IgD-negative memory B cell (primary cell): ENCODE results near the gene OR13F1. TPM values are rescaled to one million over a fixed set of nuclear protein-coding genes. Genes with fewer than 3 reads are reported as not detected.

Experiments
- polyA plus RNA-seq: library from polyadenylated mRNA; unstranded; fragments of 300-500 nt; fragmentation: Illumina TruSeq; gene quantifications from one replicate; pipeline ENCODE4 v1.2.3, GENCODE V29; 2021

The OR13F1 gene
- polyA plus RNA-seq, 1 donor from 2014 or later: not detected

Other genes starting within 250 kb of the OR13F1 start
- not detected for gene OR13C4, start 22.9 kb downstream of the OR13F1 start, polyA plus RNA-seq
- not detected for gene OR13C3, start 32.6 kb downstream of the OR13F1 start, polyA plus RNA-seq
- gene OR13C8, start 64.9 kb downstream of the OR13F1 start, polyA plus RNA-seq: not detected
- not detected for gene OR13C5, start 95.2 kb downstream of the OR13F1 start, polyA plus RNA-seq
- gene OR13C2, start 101.4 kb downstream of the OR13F1 start, polyA plus RNA-seq: not detected
- not detected for gene OR13C9, start 113.9 kb downstream of the OR13F1 start, polyA plus RNA-seq
- not detected for gene OR13D1, start 190.3 kb downstream of the OR13F1 start, polyA plus RNA-seq
- 22.9 TPM for gene NIPSNAP3A, start 243.4 kb downstream of the OR13F1 start, polyA plus RNA-seq